Hepatocyte (in vitro differentiated cells): ENCODE data around the gene LCE1E. TPM values are rescaled to one million over a fixed set of nuclear protein-coding genes. Genes with fewer than 3 reads are reported as not detected.

Experiments
- DNase-seq: peaks from one replicate; pipeline ENCODE4 v3.0.0-alpha.2; 2016; ENCODE audit warnings: low spot score
- H2AFZ ChIP-seq: fragments of 200-600 bp; sonication (generic); 2 replicates; pipeline ENCODE4 v1.6.0; 2016; ENCODE audit warnings: antibody characterized with exemption, mild to moderate bottlenecking
- H3K27ac ChIP-seq: fragments of 200-600 bp; sonication (generic); 2 replicates; pipeline ENCODE4 v1.5.1; 2016; ENCODE audit warnings: mild to moderate bottlenecking
- H3K27me3 ChIP-seq: fragments of 200-600 bp; sonication (generic); 2 replicates; pipeline ENCODE4 v1.6.1; 2016
- H3K36me3 ChIP-seq: fragments of 200-600 bp; sonication (generic); replicated peaks from 2 replicates; pipeline ENCODE4 v1.5.1; 2016; ENCODE audit warnings: low read depth; ENCODE audit not compliant: insufficient read depth
- H3K4me1 ChIP-seq: fragments of 200-600 bp; sonication (generic); 2 replicates; pipeline ENCODE4 v1.5.1; 2016; ENCODE audit warnings: mild to moderate bottlenecking, moderate library complexity; ENCODE audit not compliant: insufficient read depth
- H3K4me2 ChIP-seq: fragments of 200-600 bp; sonication (generic); 2 replicates; pipeline ENCODE4 v1.6.0; 2016
- H3K4me3 ChIP-seq: fragments of 200-600 bp; sonication (generic); 2 replicates; pipeline ENCODE4 v1.5.1; 2016; ENCODE audit warnings: mild to moderate bottlenecking
- H3K79me2 ChIP-seq: fragments of 200-600 bp; sonication (generic); 2 replicates; pipeline ENCODE4 v1.6.0; 2017; ENCODE audit warnings: mild to moderate bottlenecking
- H3K9me2 ChIP-seq: fragments of 200-600 bp; sonication (generic); replicated peaks from 2 replicates; pipeline ENCODE4 v1.6.0; 2017; ENCODE audit warnings: mild to moderate bottlenecking; ENCODE audit not compliant: insufficient read depth
- H3K9me3 ChIP-seq: fragments of 200-600 bp; sonication (generic); 2 replicates; pipeline ENCODE4 v1.5.1; 2016; ENCODE audit warnings: low read depth, mild to moderate bottlenecking
- H4K20me1 ChIP-seq: fragments of 200-600 bp; sonication (generic); 2 replicates; pipeline ENCODE4 v1.6.0; 2016; ENCODE audit warnings: mild to moderate bottlenecking; ENCODE audit not compliant: insufficient read depth, poor library complexity, severe bottlenecking
- EZH2 ChIP-seq: fragments of 200-600 bp; sonication (generic); IDR thresholded peaks from 2 replicates; pipeline ENCODE4 v1.6.1; 2016; ENCODE audit warnings: antibody characterized with exemption, mild to moderate bottlenecking, borderline replicate concordance
- EZH2phosphoT487 ChIP-seq: fragments of 200-600 bp; sonication (generic); IDR thresholded peaks from one replicate; pipeline ENCODE4 v1.6.1; 2018; ENCODE audit warnings: antibody characterized with exemption, mild to moderate bottlenecking, low read depth, moderate library complexity; ENCODE audit not compliant: unreplicated experiment, severe bottlenecking
- WGBS: methylation state at CpG from one replicate; pipeline ENCODE4 v1.1.6; 2016; ENCODE audit warnings: low lambda C conversion rate; ENCODE audit errors: missing lambda C conversion rate; 5-methylcytosine and 5-hydroxymethylcytosine counted together
- polyA plus RNA-seq: library from polyadenylated mRNA; unstranded; fragments of >200 nt; fragmentation: Nextera tagmentation; extraction: Ambion mirVana; gene quantifications from 2 replicates; pipeline ENCODE4 v1.2.1, GENCODE V29; 2016
- total RNA-seq: library from RNA; depleted of rRNA; stranded (reverse); fragments of >200 nt; gene quantifications from 2 replicates; pipeline ENCODE4 v1.2.3, GENCODE V29; 2014
- TF ChIP-seq, protein P1 (sequence below): fragments of 200-600 bp; sonication (generic); IDR thresholded peaks from 2 replicates; pipeline ENCODE4 v1.5.1; 2016; ENCODE audit warnings: antibody characterized with exemption, mild to moderate bottlenecking; ENCODE audit not compliant: poor library complexity

LCE1E gene
- total and polyA plus RNA-seq, 2 experiments from 2014 or later: not detected

DNA sequence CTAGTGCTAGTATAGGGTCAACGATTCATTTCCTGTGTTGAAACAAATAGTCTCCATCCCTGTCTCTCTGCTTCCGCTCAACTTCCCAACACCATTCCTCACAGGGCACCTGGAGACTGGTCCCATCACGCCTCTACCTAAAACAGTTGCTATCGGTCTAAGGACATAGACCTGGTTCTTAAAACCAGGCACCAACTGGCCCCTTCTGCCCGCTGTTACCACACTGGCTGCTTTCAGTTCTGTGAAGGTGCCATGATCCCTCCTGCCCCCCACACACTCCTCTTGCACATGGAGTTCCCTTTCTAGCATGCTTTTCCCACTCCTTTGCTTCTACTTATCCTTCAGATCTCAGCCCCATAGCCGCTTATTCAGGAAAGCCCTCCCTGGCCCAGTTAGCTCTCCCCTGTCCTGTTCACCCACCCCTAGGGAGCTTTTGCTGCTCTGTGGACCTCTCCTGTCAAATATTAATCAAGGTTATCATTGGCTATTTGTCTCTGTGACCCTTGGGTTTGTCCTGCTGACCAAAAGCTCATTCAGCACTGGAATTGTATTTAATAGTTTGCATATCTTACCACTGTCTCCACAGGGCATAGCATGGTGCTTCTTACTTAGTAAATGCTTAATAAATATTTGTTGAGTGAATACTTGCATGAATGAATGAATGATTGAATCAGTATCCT, 40.2 kb upstream of the LCE1E start:
- Histone ChIP-seq H4K20me1 (no peaks in the 10 kb centered on the region), H3K36me3 (no peaks in the 10 kb centered on the region), H3K27ac (no peak overlapping the region), H3K9me3 (peaks cover 3% of the 10 kb centered on the region), H3K27me3 (no peaks in the 10 kb centered on the region), H3K4me1 (no peaks in the 10 kb centered on the region), H3K4me3 (no peak overlapping the region), H3K4me2 (no peak overlapping the region), H3K79me2 (no peaks in the 10 kb centered on the region), H3K9me2 (no peaks in the 10 kb centered on the region), H2AFZ (no peak overlapping the region)
- TF ChIP-seq EZH2 (no peak), EZH2phosphoT487 (no peak)
- TF ChIP-seq, protein P1, sequence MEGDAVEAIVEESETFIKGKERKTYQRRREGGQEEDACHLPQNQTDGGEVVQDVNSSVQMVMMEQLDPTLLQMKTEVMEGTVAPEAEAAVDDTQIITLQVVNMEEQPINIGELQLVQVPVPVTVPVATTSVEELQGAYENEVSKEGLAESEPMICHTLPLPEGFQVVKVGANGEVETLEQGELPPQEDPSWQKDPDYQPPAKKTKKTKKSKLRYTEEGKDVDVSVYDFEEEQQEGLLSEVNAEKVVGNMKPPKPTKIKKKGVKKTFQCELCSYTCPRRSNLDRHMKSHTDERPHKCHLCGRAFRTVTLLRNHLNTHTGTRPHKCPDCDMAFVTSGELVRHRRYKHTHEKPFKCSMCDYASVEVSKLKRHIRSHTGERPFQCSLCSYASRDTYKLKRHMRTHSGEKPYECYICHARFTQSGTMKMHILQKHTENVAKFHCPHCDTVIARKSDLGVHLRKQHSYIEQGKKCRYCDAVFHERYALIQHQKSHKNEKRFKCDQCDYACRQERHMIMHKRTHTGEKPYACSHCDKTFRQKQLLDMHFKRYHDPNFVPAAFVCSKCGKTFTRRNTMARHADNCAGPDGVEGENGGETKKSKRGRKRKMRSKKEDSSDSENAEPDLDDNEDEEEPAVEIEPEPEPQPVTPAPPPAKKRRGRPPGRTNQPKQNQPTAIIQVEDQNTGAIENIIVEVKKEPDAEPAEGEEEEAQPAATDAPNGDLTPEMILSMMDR: no peak
- WGBS: 77% methylated on average over 6 of the region's 6 CpGs
- DNase-seq: no peak

DNA sequence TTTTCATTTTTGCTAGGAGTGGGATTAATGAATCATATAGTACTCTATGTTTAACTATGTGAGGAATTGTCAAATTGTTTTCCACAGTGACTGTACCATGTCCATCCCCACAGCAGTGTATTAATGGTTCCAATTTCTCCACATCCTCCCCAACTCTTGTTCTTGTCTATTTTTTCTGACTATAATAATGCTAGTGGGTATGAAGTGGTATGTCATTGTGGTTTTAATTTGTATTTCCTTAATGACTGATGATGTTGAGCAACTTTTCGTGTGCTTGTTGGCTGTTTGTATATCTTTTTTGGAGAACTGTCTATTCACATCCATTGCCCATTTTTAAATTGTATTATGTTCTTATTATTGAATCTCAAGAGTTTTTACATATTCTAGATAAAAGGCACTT, 38.2 kb upstream of the LCE1E start:
- TF ChIP-seq EZH2phosphoT487: no peak
- TF ChIP-seq EZH2: no peak
- TF ChIP-seq, protein P1: no peak
- Histone ChIP-seq H3K27ac (no peak overlapping the region), H3K27me3 (no peaks in the 10 kb centered on the region), H3K9me2 (no peaks in the 10 kb centered on the region), H3K4me1 (no peaks in the 10 kb centered on the region), H4K20me1 (no peaks in the 10 kb centered on the region), H3K9me3 (peaks cover 3% of the 10 kb centered on the region), H3K36me3 (no peaks in the 10 kb centered on the region), H3K4me2 (no peak overlapping the region), H3K79me2 (no peaks in the 10 kb centered on the region), H2AFZ (no peak overlapping the region), H3K4me3 (no peak overlapping the region)
- 24% methylated on average over 1 of the region's 1 CpG for WGBS
- no peak for DNase-seq

DNA sequence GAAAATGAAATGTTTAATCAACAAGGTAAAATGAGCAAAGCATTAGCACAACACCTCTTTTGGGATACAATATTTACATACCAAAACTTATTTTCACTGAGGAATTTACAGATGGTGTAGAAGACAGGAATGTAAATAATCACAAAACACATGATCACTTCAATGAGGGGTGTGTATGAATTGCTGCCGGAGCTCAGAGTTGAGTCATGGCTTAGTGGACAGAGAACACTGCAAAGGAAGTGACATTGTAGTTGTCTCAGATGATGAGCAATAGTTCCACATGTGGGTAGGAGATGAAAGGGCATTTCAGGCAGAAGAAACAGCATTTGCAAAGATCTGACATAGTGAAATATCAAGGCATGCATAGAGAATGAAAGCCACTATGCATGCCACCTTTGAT, 33.8 kb upstream of the LCE1E start:
- Histone ChIP-seq H3K79me2 (no peaks in the 10 kb centered on the region), H3K27ac (no peak overlapping the region), H3K4me3 (no peak overlapping the region), H2AFZ (no peak overlapping the region), H3K36me3 (no peaks in the 10 kb centered on the region), H3K27me3 (no peaks in the 10 kb centered on the region), H3K4me2 (no peak overlapping the region), H4K20me1 (no peaks in the 10 kb centered on the region), H3K9me2 (no peaks in the 10 kb centered on the region), H3K9me3 (no peaks in the 10 kb centered on the region), H3K4me1 (no peaks in the 10 kb centered on the region)
- TF ChIP-seq, protein P1: no peak
- TF ChIP-seq EZH2phosphoT487: no peak
- WGBS: 81% methylated on average over 1 of the region's 1 CpG
- no peak for DNase-seq

DNA sequence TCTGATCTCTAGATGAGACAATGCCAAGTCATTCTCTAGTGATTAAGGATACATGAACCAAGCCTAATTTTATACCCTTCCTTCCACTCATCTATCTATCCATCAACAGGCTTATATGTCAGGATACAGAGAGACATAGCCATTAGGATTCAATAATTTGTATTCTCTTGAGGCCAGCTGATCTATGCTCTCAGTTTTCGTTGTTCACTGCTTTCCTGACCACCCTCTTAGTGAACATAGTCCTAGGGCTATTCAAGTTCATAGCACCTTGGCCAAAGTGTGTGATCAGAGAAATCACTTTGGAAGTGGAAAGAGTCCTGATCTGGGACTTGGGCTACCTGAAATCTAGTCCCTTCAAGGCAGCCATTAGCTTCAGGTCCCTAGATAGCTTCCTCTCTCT, 32.5 kb upstream of the LCE1E start:
- Histone ChIP-seq H3K27me3 (no peaks in the 10 kb centered on the region), H3K9me3 (no peaks in the 10 kb centered on the region), H3K36me3 (no peaks in the 10 kb centered on the region), H3K4me2 (no peak overlapping the region), H3K4me3 (no peak overlapping the region), H2AFZ (no peak overlapping the region), H3K9me2 (no peaks in the 10 kb centered on the region), H3K27ac (no peak overlapping the region), H3K79me2 (no peaks in the 10 kb centered on the region), H3K4me1 (no peaks in the 10 kb centered on the region), H4K20me1 (no peaks in the 10 kb centered on the region)
- WGBS: 10% methylated on average over 1 of the region's 1 CpG
- no peak for DNase-seq
- TF ChIP-seq, protein P1: no peak
- TF ChIP-seq EZH2phosphoT487 (no peak), EZH2 (no peak)
